Neural cell (in vitro differentiated cells): ENCODE results near the gene ILDR2. TPM values are rescaled to one million over a fixed set of nuclear protein-coding genes. Genes with fewer than 3 reads are reported as not detected.

Experiments
- H2AFZ ChIP-seq: fragments of 200-600, 300-800 bp; sonication (generic), shearing (Covaris generic); 2 replicates; pipeline ENCODE4 v1.6.0; 2014; ENCODE audit warnings: low read depth, mild to moderate bottlenecking, antibody characterized with exemption, low read length, moderate library complexity
- H3F3A ChIP-seq: fragments of 200-600 bp; shearing (Covaris generic); 2 replicates; pipeline ENCODE4 v1.6.1; 2016; ENCODE audit warnings: mild to moderate bottlenecking, moderate library complexity, mixed read lengths, antibody characterized with exemption, low read length; ENCODE audit not compliant: insufficient read depth, poor library complexity, severe bottlenecking
- H3K27ac ChIP-seq: fragments of 200-600, 300-800 bp; sonication (generic), shearing (Covaris generic); 2 replicates; pipeline ENCODE4 v1.5.1; 2014; ENCODE audit warnings: mild to moderate bottlenecking, low read length, moderate library complexity
- H3K27me3 ChIP-seq: fragments of 300-800, 200-600 bp; sonication (generic), shearing (Covaris generic); 2 replicates; pipeline ENCODE4 v1.6.0; 2014; ENCODE audit warnings: mild to moderate bottlenecking, low read depth, low read length, moderate library complexity; ENCODE audit not compliant: insufficient read depth
- H3K36me3 ChIP-seq: fragments of 300-800, 200-600 bp; sonication (generic), shearing (Covaris generic); 2 replicates; pipeline ENCODE4 v1.5.1; 2014; ENCODE audit warnings: mild to moderate bottlenecking, antibody characterized with exemption, low read length, moderate library complexity; ENCODE audit not compliant: insufficient read depth
- H3K4me2 ChIP-seq: fragments of 300-800, 200-600 bp; sonication (generic), shearing (Covaris generic); 2 replicates; pipeline ENCODE4 v1.6.0; 2014; ENCODE audit warnings: mild to moderate bottlenecking, low read length
- H3K4me3 ChIP-seq: fragments of 300-800, 200-600 bp; sonication (generic), shearing (Covaris generic); 2 replicates; pipeline ENCODE4 v1.5.1; 2014; ENCODE audit warnings: mild to moderate bottlenecking, low read length, moderate library complexity
- H3K79me2 ChIP-seq: fragments of 200-600 bp; shearing (Covaris generic); replicated peaks from 2 replicates; pipeline ENCODE4 v1.6.0; 2014; ENCODE audit warnings: mild to moderate bottlenecking, low read length, moderate library complexity; ENCODE audit not compliant: insufficient read depth
- H3K9ac ChIP-seq: fragments of 300-800, 200-600 bp; sonication (generic), shearing (Covaris generic); 2 replicates; pipeline ENCODE4 v1.6.1; 2016; ENCODE audit warnings: mild to moderate bottlenecking, low read length, mixed read lengths
- H3K9me2 ChIP-seq: fragments of 200-600 bp; shearing (Covaris generic); 2 replicates; pipeline ENCODE4 v1.6.1; 2016; ENCODE audit warnings: mild to moderate bottlenecking, low read length, mixed read lengths; ENCODE audit not compliant: insufficient read depth
- H3K9me3 ChIP-seq: fragments of 200-600, 300-800 bp; sonication (generic), shearing (Covaris generic); 2 replicates; pipeline ENCODE4 v1.6.1; 2016; ENCODE audit warnings: mild to moderate bottlenecking, mixed run types, low read length, moderate library complexity, mixed read lengths
- H4K20me1 ChIP-seq: fragments of 200-600 bp; shearing (Covaris generic); 2 replicates; pipeline ENCODE4 v1.6.1; 2016; ENCODE audit warnings: mild to moderate bottlenecking, mixed run types; ENCODE audit not compliant: insufficient read depth
- CTCF ChIP-seq: fragments of 450-650 bp; IDR thresholded peaks from 2 replicates; pipeline ENCODE4 v1.5.1; 2014; ENCODE audit warnings: antibody characterized with exemption, mild to moderate bottlenecking, moderate library complexity; ENCODE audit not compliant: poor library complexity, severe bottlenecking
- EP300 ChIP-seq: fragments of 450-650 bp; conservative IDR thresholded peaks from 2 replicates; pipeline ENCODE4 v1.6.1; 2014; ENCODE audit warnings: antibody characterized with exemption, mild to moderate bottlenecking, moderate library complexity; ENCODE audit not compliant: poor library complexity, severe bottlenecking
- EZH2 ChIP-seq: fragments of 200-600, 300-800 bp; shearing (Covaris generic), sonication (generic); IDR thresholded peaks from 2 replicates; pipeline ENCODE4 v1.6.1; 2014; ENCODE audit warnings: antibody characterized with exemption, low read length, borderline replicate concordance, mild to moderate bottlenecking; ENCODE audit not compliant: insufficient read depth, poor library complexity, severe bottlenecking
- MXI1 ChIP-seq: fragments of 450-650 bp; conservative IDR thresholded peaks from 2 replicates; pipeline ENCODE4 v1.6.1; 2014; ENCODE audit warnings: antibody characterized with exemption, mild to moderate bottlenecking; ENCODE audit not compliant: poor library complexity, severe bottlenecking
- POLR2AphosphoS5 ChIP-seq: IDR thresholded peaks from 2 replicates; pipeline ENCODE4 v1.6.1; 2012
- RAD21 ChIP-seq: fragments of 450-650 bp; conservative IDR thresholded peaks from 2 replicates; pipeline ENCODE4 v1.6.1; 2014; ENCODE audit warnings: antibody characterized with exemption, mild to moderate bottlenecking, moderate library complexity
- REST ChIP-seq: IDR thresholded peaks from 2 replicates; pipeline ENCODE4 v1.6.1; 2012; ENCODE audit warnings: borderline replicate concordance
- SMC3 ChIP-seq: fragments of 450-650 bp; conservative IDR thresholded peaks from 2 replicates; pipeline ENCODE4 v1.6.1; 2014; ENCODE audit warnings: antibody characterized with exemption, mild to moderate bottlenecking, moderate library complexity; ENCODE audit not compliant: poor library complexity
- TAF1 ChIP-seq: IDR thresholded peaks from 2 replicates; pipeline ENCODE4 v1.6.1; 2012; ENCODE audit warnings: low read depth
- polyA plus RNA-seq: library from polyadenylated mRNA; depleted of rRNA; stranded (reverse); fragments of >200 nt; gene quantifications from 2 replicates; pipeline ENCODE4 v1.2.3, GENCODE V29; 2014

Gene ILDR2
- polyA plus RNA-seq, 1 donor from 2014 or later = 6.8 TPM

GRCh38 chr1:166907051-166907450 lies 68.3 kb downstream of the ILDR2 start:
- Histone ChIP-seq H3F3A (no peaks in the 10 kb centered on the region), H3K9ac (no peak overlapping the region), H2AFZ (no peak overlapping the region), H3K4me3 (no peak overlapping the region), H3K79me2 (no peaks in the 10 kb centered on the region), H3K27me3 (no peaks in the 10 kb centered on the region), H3K9me2 (no peaks in the 10 kb centered on the region), H3K27ac (no peak overlapping the region), H3K36me3 (no peaks in the 10 kb centered on the region), H3K4me2 (no peak overlapping the region), H3K9me3 (no peaks in the 10 kb centered on the region), H4K20me1 (no peaks in the 10 kb centered on the region)
- TF ChIP-seq SMC3 (no peak), RAD21 (no peak), TAF1 (no peak), CTCF (no peak), EP300 (no peak), MXI1 (no peak), POLR2AphosphoS5 (no peak), REST (no peak), EZH2 (no peak)

- H4K20me1 ChIP-seq = no peaks in the 10 kb centered on the region
- no peaks in the 10 kb centered on the region for H3K27me3 ChIP-seq
- no peaks in the 10 kb centered on the region for H3K9me2 ChIP-seq
- no peak overlapping the region for H2AFZ ChIP-seq
- no peaks in the 10 kb centered on the region for H3K9me3 ChIP-seq
- H3K36me3 ChIP-seq = no peaks in the 10 kb centered on the region
- TF ChIP-seq MXI1 = no peak
- no peak for TF ChIP-seq CTCF
- TF ChIP-seq POLR2AphosphoS5 = no peak
- no peak for TF ChIP-seq TAF1
- TF ChIP-seq EP300 = no peak
- TF ChIP-seq SMC3 = no peak
- no peak for TF ChIP-seq EZH2
- no peak for TF ChIP-seq REST
- TF ChIP-seq RAD21 = no peak
- no peaks in the 10 kb centered on the region for H3F3A ChIP-seq
- no peak overlapping the region for H3K27ac ChIP-seq
- no peak overlapping the region for H3K4me3 ChIP-seq
- no peak overlapping the region for H3K4me2 ChIP-seq
- no peak overlapping the region for H3K9ac ChIP-seq
- H3K79me2 ChIP-seq = no peaks in the 10 kb centered on the region
Measured at GRCh38 chr1:166906647-166907046, 68.7 kb downstream of the ILDR2 start.
